Heart right ventricle (tissue), 16 donors: Measurements from ENCODE around the gene TAF1B. TPM values are rescaled to one million over a fixed set of nuclear protein-coding genes. Genes with fewer than 3 reads are reported as not detected.

ENCODE experiments used
- ATAC-seq, 8 donors: fragments of 200-7000 bp; cut with Tn5 transposase; one replicate each; pipeline ENCODE4 v1.9.1; 2020; ENCODE audit warnings: mild to moderate bottlenecking in 8 of 8, moderate library complexity in 8 of 8, moderate number of reproducible peaks in 1 of 8
- DNase-seq, 2 donors: peaks; one replicate each; pipeline ENCODE4 v3.0.0-alpha.2; 2020
- H3K27ac ChIP-seq, 10 donors: fragments of 200-600 bp; sonication (generic) in 2 of 10; one replicate each; pipeline versions ENCODE4 v1.5.0 to v1.8.0; 2020 to 2022; ENCODE audit warnings: mild to moderate bottlenecking in 3 of 10
- H3K27me3 ChIP-seq, 7 donors: fragments of 200-600 bp; one replicate each; pipeline ENCODE4 v1.8.0; 2021 to 2022; ENCODE audit warnings: mild to moderate bottlenecking in 2 of 7
- H3K36me3 ChIP-seq, 9 donors: fragments of 200-600 bp; sonication (generic) in 1 of 9; one replicate each; pipeline versions ENCODE4 v1.5.0 to v1.8.0; 2020 to 2022; ENCODE audit warnings: mild to moderate bottlenecking in 2 of 9
- H3K4me1 ChIP-seq, 9 donors: fragments of 200-600 bp; sonication (generic) in 1 of 9; one replicate each; pipeline versions ENCODE4 v1.5.0 to v1.8.0; 2020 to 2022; ENCODE audit warnings: mild to moderate bottlenecking in 4 of 9
- H3K4me3 ChIP-seq, 10 donors: fragments of 200-600 bp; sonication (generic) in 2 of 10; one replicate each; pipeline versions ENCODE4 v1.5.0 to v1.8.0; 2020 to 2022; ENCODE audit warnings: mild to moderate bottlenecking in 7 of 10, moderate library complexity in 2 of 10
- H3K9me3 ChIP-seq, 11 donors: fragments of 200-600 bp in 10 of 11; sonication (generic) in 2 of 11; one replicate each; pipeline versions ENCODE4 v1.5.0 to v1.8.0; 2013 to 2022; ENCODE audit warnings: mild to moderate bottlenecking in 2 of 11, control low read depth in 1 of 11, moderate library complexity in 1 of 11
- CTCF ChIP-seq, 9 donors: fragments of 200-600 bp; sonication (generic) in 2 of 9; IDR thresholded peaks; one replicate each; pipeline versions ENCODE4 v1.5.0 to v1.8.0; 2021 to 2022; ENCODE audit warnings: antibody characterized with exemption in 9 of 9, mild to moderate bottlenecking in 5 of 9, moderate library complexity in 1 of 9
- WGBS, 2 donors: extraction: QIAGEN DNeasy Blood & Tissue Kit; methylation state at CpG; one replicate each; pipeline ENCODE4 v1.1.7; 2013; ENCODE audit warnings: inconsistent platforms in 1 of 2; 5-methylcytosine and 5-hydroxymethylcytosine counted together
- intact Hi-C, 10 donors: fragments of 100-400 bp; cut with DNase I; formaldehyde crosslinking; loops; one replicate each; pipeline versions ENCODE4 v1.11.1 to v1.14.2; 2022
- polyA plus RNA-seq, 2 donors: library from polyadenylated mRNA; stranded (reverse); fragments of 200-250 nt; gene quantifications; one replicate each; pipeline ENCODE4 v1.2.3, GENCODE V29; 2013
- total RNA-seq, 10 donors: library from RNA; stranded (reverse); fragmentation: NEBNext Ultra II Directional in 3 of 10; extraction: Animal tissue kit (Norgen Biotek cat#: 25700) in 3 of 10; gene quantifications; one replicate each; pipeline versions ENCODE4 v1.2.1 to v1.2.4, GENCODE V29; 2021 to 2023
- donor health status: Arrhythmogenic right ventricular cardiomyopathy.
- donor health status: ischemic (EF 13 %, LVEDD 7.1; RV severe dilation, severe dysfunction).
- donor health status: healthy with polysubstance abuse.
- donor health status: DM: no; HTN: yes; CAD: no.
- donor health status: DM: no; HTN: no; CAD: no.
- donor health status: ischemic (EF 25% LVEDD 6.9; RV normal size, moderate dysfunction).
- donor health status: ischemic (EF 25% LVEDD 5.7; RV mildly dilated, moderate dysfunction).
- donor health status: healthy.
- donor health status: DM: yes; HTN: yes; CAD: no.
- donor health status: Ischemic cardiomyopathy.
- donor health status: ischemic (EF 35%, LVEDD 5.7; RV mildly dilated, moderate dysfunction).
- donor health status: nonischemic (EF 11% LVEDD 7.7; RV severe dilation, severe dysfunction).
- donor health status: DM: yes; HTN: yes; CAD: no.
- donor health status: PGD.
- donor health status: ischemic (EF 29% LVEDD 5.4; RV normal size, mild dysfunction).
- donor health status: nonischemic (EF 23%, LVEDD 6.1; RV moderate dilation, normal function).

TAF1B gene
- total and polyA plus RNA-seq, 12 donors: 1.8 to 7.9 (median 4.5) TPM

GRCh38 chr2:9873337-9873736 lies 30.1 kb downstream of the TAF1B start:
- Histone ChIP-seq H3K36me3 (peaks cover 0 to 98% (median 7%) of the 10 kb centered on the region in 9 donors), H3K27ac (no peak overlapping the region), H3K27me3 (no peaks in the 10 kb centered on the region), H3K4me3 (no peak overlapping the region), H3K4me1 (no peaks in the 10 kb centered on the region), H3K9me3 (no peaks in the 10 kb centered on the region)
- no peak for DNase-seq
- WGBS, 2 donors: 100% methylated on average over 1 of the region's 1 CpG
- intact Hi-C loops: no loop called here
- no peak for TF ChIP-seq CTCF (IDR thresholded peaks at IDR 0.05)
- no peak for ATAC-seq

GRCh38 chr2:9877026-9877425 lies 33.8 kb downstream of the TAF1B start:
- H3K9me3 ChIP-seq: no peaks in the 10 kb centered on the region
- DNase-seq (no peak), ATAC-seq (no peak)
- no peaks in the 10 kb centered on the region for H3K27me3 ChIP-seq
- intact Hi-C loops: loop anchor here in 1 of 10 donors (5.0 kb wide), 1 partner anchor 1105 kb away; no protein-coding TSS in a partner anchor
- 97 to 100% methylated on average over 2 of the region's 2 CpGs for WGBS, 2 donors
- peaks cover 0 to 92% (median 7%) of the 10 kb centered on the region in 9 donors for H3K36me3 ChIP-seq
- TF ChIP-seq CTCF (IDR thresholded peaks at IDR 0.05): no peak
- no peak overlapping the region for H3K4me3 ChIP-seq
- H3K4me1 ChIP-seq: no peaks in the 10 kb centered on the region
- H3K27ac ChIP-seq: no peak overlapping the region

DNA sequence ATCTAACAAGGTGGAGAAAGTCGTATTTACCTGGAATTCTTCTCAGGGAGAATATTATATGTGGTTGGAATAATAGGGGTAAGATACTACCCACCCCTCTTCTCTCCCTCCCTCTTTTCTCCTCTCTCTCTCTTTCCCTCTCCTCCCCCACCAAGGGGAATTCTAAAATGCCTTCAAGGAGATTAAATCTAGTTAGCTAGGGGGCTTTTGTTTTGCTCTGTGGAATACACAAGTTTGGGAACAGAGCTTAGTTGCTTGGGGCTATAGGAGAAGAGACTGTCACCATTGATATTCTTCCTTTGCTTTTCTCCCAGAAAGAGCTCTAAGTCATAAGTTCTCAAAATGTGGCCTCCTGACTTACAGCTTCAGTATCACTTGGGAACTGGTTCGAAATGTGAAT lies 34.5 kb downstream of the TAF1B start:
- ATAC-seq (no peak), DNase-seq (no peak)
- Histone ChIP-seq H3K27ac (no peak overlapping the region), H3K27me3 (no peaks in the 10 kb centered on the region), H3K4me3 (no peak overlapping the region), H3K36me3 (peaks cover 0 to 94% (median 7%) of the 10 kb centered on the region in 9 donors), H3K4me1 (no peaks in the 10 kb centered on the region), H3K9me3 (no peaks in the 10 kb centered on the region)
- intact Hi-C loops: loop anchor here in 1 of 10 donors (5.0 kb wide), 1 partner anchor 1105 kb away; no protein-coding TSS in a partner anchor
- 96 to 97% methylated on average over 2 of the region's 2 CpGs for WGBS, 2 donors
- no peak for TF ChIP-seq CTCF (IDR thresholded peaks at IDR 0.05)

DNA sequence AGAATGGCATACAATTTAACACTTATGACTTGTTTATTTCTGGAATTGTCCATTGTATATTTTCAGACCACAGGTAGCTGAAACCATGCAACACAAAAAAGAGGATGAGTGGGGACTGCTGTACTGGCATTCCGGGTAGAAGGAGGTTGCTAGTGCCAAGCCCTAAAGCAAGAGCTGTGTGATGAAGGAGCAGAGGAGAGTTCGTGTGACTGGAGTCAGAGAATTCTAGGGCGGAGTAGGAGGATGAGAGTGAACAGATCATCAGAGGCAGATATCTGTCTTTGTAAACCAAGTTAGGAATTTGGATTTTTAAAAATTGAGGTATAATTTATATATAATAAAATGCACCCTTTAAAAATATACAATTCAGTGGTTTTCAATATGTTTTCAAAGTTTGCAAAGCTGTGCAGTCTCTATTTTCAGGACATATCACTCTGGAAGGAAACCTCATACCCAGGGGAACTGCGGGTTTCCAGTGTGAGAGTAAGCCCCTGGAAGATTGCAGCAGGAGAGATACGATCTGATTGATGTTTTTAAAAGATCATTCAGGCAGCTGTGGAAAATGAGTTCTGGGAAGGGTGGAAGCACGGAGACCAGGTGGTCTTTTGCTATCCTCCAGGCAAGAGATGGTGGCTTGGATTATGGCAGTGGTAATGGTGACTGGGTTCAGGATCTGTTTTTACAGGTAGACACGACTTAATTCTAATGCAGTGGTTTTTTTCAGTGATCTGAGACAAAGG lies 36.4 kb downstream of the TAF1B start:
- Histone ChIP-seq H3K36me3 (peaks cover 0 to 94% (median 7%) of the 10 kb centered on the region in 9 donors), H3K4me1 (no peaks in the 10 kb centered on the region), H3K27ac (no peak overlapping the region), H3K27me3 (no peaks in the 10 kb centered on the region), H3K4me3 (no peak overlapping the region), H3K9me3 (no peaks in the 10 kb centered on the region)
- 83 to 88% methylated on average over 7 of the region's 7 CpGs for WGBS, 2 donors
- intact Hi-C loops: loop anchor here in 1 of 10 donors (5.0 kb wide), 1 partner anchor 1107 kb away; no protein-coding TSS in a partner anchor
- ATAC-seq (no peak), DNase-seq (no peak)
- TF ChIP-seq CTCF (IDR thresholded peaks at IDR 0.05): no peak
